GM21619 (cell line): ENCODE data around the gene PPP1R26.
"Not testable (repeated sequence)": the region's sequence is repeated elsewhere in the genome, so short reads cannot be mapped to it uniquely, and the experiment has no call there.

Experiments used
- ATAC-seq: cut with Tn5 transposase; IDR thresholded peaks from one replicate; pipeline ENCODE4 v1.9.1; 2021; ENCODE audit not compliant: unreplicated experiment

Gene PPP1R26, protein sequence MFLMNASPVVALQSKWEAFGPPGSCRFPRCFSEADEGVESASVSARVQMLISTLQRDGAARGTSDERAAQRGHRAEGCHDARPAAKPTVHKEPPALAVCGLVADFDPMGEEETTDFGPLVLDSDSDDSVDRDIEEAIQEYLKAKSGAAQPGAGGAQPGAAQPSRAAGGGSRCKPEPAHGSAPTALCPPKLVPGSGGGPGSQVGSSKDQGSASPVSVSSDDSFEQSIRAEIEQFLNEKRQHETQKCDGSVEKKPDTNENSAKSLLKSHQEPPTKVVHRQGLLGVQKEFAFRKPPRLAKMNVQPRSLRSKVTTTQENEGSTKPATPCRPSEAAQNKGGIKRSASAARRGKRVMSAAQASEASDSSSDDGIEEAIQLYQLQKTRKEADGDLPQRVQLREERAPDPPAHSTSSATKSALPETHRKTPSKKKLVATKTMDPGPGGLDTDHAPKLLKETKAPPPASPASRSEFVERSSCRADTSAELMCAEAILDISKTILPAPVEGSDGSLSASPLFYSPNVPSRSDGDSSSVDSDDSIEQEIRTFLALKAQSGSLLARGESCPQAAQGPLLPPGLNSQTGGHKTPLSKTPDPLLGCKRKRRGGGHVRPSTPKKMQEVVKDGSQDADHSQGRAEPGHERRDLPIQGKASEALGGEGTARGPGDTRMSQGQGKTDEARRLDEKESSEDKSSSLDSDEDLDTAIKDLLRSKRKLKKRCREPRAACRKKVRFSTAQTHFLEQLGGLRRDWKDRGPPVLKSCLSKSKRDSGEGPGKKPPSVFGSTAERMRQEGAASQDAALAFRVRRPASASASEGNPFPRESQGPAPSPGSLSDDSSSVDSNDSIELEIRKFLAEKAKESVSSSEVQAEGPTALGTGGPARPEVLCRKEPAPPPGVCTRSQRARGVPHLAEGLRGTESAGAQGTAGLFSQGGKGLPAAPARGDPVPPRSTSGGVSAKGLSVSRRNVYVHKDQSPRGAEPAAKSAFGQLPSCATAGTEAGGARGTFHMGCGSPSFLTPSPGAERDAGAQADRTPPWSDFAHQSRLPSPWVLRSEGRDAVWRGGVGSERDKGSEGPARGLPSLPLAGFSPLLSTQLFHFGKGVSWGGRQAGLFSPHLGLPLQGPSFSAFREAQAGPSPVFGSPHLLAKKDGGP (N-terminal part only)

DNA sequence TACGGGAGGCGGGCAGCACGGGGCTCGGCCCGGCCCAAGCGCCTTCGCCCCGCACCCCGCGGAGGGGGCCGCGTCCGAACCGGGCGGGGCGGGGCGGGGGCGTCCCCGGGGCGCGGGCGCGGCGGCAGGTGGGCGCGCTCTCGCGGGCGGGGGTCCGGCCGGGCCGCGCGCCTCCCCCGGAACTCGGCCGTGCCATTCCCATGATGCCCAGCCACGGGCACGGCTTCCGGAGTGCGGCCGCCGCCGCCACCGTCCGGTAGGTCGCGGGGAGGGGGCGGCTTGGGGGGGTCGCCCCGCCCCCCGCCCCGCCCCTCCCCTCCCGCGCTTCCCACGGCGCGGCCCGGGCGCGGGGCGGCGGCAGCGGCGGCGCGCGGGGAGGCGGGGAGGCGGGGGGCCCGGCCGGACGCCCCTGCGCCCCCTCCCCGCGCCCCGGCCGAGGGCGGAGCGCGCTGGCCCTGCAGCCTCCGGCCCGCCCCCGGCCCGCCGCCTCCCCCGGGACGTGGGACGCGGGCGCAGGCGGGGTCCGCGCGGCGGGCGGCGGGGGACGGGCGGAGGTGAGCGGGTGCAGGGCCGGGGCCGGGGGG lies at the start of gene PPP1R26:
Gene PPP1R26, plus strand, starts transcription at position 314 of the 584 bp plus-strand sequence. CDS start 4,729 bp downstream, outside the sequence.
- no peak for ATAC-seq

DNA sequence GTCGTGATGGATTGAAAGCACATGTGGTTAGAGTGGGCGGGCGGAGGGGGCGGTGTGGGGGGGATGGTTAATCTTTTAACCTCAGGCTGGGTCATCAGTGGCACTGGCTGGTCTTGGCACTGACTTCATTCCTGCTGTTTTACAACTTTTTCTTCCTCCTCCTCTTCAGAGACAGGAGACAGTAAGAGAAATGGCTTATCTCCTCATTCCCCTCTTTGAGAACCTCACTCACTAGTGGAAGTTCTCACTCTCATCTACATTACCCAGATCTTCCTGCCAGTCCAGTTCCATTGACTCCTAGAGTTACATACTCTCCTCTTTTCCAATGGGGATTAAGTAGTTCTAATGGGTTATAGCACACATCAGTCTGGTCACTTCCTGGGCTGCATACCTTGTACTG lies 42.3 kb upstream of the PPP1R26 start:
- ATAC-seq = no peak

DNA sequence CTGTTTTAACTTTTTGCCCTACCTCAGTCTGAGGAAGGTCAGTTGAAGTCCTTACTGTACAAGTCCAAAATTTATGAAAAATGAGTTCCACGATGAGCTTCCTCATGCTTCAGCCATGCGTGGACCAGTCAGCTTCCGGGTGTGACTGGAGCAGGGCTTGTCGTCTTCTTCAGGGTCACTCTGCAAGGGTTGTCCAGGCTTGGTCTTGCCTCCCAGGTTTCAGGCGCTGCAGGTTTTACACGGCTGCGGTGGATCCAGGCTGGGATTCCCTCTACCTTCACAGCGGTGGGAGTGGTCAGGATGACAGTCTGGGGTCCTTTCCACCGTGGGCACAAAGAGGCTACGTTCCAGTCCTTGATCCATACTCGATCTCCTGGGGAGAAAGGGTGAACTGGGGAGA lies 41.9 kb upstream of the PPP1R26 start:
- ATAC-seq = not testable (repeated sequence)

DNA sequence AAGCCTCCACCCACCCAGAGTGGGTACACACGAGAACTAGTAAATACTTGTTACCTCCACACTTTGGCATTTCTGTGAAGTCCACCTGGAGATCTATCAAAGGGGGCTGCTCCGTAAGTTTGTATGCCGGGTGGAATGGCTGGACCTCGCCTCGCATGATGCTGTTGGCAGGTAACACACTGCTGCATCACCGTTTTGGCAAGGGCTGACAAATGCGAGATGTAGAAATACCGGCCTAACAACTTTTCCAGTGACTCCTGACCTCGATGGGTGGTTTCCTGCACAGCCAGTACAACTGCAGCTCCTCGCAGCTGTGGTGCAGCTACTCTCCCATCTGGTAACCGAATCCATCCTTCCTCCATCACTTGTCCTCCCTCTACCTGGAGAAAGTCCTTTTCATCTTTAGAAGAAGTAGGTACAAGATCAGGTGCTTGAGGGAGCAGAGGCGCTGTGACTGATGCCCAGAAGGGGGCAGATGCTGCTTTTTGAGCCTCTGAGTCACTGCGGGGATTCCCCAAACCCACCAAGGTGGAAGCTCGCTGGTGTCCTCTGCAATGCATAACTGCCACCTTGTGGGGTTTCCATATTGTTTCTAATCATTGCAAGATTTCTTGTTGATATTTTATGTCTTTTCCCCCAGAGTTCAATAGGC lies 40.9 kb upstream of the PPP1R26 start:
- ATAC-seq = not testable (repeated sequence)

DNA sequence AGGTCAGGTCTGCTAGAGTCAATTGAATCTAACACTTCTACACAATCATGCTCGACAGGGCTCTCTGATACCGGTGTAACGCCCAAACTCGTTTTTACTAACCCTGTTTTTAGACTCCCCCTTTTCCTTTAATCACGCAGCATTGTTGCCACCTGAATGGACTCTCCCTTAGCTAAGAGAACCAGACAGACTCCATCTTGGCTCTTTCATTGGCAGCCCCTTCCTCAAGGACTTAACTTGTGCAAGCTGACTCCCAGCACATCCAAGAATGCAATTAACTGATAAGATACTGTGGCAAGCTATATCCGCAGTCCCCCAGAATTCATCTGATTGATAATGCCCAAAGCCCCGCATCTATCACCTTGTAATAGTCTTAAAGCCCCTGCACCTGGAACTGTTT lies 40.1 kb upstream of the PPP1R26 start:
- ATAC-seq = not testable (repeated sequence)

DNA sequence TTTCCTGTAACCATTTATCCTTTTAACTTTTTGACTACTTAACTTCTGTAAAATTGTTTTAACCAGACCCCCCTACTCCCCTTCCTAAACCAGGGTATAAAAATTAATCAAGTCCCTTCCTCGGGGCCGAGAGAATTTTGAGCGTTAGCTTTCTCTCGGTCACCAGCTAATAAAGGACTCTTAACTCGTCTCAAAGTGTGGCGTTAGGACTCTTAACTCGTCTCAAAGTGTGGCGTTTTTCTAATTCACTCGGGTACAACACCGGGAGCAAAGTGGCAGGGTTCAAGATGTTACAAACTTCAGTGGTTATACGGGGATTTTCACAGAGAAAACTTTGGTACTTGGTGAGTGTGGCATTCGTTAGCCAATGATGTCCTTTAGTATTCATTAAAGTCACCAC lies 39.7 kb upstream of the PPP1R26 start:
- ATAC-seq = no peak

DNA sequence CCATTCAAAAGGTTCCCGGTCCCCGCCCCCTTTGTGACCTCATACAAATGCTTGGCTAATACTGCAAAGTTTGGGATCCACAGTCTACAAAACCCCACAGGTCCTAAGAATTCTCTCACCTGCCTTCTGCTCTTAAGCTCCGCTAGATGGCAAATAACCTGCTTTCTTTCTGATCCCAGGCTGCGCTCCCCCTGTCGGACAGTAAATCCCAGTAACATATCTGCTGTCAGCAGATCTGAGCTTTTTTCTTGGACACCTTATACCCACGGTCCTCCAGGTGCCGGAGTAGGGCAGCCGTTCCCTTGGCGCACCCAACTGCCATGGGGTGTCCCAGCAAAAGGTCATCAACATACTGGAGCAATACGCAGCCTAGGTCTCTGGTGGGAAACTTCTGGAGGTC lies 39.0 kb upstream of the PPP1R26 start:
- no peak for ATAC-seq

DNA sequence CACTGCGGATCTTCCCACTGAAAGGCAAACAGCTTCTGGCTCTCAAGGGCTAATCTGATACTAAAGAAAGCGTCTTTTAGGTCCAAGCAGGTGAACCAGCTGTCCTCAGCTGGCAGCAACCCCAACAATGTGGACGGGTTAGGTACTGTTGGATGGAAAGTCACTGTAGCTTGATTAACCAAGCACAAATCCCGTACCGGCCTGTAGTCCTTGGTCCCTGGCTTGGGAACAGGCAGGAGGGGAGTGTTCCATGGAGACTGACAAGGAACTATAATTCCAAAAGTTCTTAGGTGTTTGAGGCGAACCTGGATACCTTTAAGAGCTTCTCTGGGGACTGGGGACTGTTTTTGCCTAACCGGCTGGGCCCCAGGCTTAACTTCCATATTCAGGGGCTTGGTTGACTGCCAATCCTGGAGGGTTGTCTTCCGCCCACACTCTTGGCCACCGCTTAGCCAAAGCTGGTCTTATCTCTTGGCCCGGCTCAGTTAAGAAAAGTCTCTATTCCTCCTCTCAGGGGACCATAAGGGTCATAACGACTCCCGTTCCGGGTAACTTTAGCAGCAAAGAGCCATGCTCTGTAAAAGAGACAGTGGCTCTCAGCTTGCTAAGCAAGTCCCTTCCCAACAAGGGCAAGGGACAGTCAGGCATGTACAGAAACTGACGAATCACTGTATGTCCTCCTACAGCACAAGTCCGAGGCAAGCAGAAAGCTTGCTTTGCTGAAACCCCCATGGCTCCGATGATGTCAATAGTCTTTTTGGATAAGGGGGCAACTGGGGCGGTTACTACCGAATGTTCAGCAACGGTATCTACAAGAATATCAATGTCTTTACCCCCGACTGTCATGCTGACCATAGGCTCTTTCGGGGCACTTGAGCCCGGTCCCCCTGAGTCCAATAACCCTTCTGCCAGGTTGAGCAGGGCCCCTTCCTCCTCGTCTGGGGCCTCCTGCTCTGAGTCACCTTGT lies 38.2 kb upstream of the PPP1R26 start:
- ATAC-seq = not testable (repeated sequence)

DNA sequence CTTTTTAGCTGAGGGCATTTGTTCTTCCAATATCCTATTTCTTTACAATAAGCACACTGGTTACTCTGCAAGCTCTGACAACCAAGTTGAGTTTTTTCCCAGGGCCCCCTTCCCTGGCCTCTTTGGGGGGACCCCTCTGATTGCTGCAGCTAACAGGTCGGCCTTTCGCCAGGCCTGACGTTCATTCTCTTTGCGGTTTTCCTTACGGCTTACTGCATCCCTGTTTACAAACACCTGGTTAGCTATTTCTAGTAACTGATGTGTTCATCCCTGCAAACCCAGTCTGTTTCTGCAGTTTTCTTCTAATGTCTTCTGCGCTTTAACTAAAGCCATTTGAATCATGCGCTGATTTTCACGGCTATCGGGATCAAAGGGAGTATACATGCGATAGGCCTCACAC lies 37.5 kb upstream of the PPP1R26 start:
- no peak for ATAC-seq

DNA sequence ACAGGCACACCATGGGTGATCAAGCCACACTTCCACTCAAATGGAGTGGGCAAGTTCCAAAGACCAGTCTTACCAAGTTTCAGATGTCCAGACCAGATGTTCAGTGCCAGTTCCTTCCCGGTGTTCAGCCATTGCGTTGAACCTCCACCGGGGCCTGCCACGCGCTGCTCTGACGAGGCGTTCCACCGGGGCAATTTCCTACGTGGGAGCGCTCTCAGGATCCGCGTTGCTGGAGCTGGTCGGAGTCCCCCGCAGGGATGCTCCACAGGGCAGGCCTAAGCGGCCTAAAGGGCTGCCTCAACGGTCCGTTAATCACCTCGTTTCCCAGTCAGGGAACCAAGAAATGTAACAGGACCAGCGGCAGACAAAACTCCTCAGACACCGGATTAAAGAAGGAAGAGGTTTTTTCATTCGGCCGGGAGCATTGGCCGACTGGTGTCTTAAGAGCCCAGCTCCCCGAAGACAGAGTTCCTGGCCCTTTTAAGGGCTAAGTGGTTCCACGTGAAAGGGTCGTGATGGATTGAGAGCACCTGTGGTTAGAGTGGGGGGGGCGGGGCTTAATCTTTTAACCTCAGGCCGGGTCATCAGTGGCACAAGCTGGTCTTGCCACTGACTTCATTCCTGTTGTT lies 35.7 kb upstream of the PPP1R26 start:
- ATAC-seq = no peak

DNA sequence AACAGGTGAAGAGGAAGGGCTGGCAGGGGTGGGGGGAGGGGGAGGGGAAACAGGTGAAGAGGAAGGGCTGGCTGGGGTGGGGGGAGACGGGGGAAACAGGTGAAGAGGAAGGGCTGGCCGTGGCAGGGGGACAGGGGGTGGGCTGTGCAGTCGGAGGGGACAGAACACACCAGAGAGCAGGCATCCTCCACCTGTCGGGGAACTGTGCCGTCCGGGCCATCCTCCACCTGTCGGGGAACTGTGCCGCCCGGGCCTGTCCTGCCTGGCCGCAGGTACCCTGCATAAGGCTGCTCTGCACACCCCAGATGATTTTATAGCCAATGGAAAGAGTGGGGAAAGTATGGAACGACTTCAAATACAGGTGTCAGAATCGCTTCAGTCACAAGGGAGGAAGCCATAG lies 32.5 kb upstream of the PPP1R26 start:
- no peak for ATAC-seq

DNA sequence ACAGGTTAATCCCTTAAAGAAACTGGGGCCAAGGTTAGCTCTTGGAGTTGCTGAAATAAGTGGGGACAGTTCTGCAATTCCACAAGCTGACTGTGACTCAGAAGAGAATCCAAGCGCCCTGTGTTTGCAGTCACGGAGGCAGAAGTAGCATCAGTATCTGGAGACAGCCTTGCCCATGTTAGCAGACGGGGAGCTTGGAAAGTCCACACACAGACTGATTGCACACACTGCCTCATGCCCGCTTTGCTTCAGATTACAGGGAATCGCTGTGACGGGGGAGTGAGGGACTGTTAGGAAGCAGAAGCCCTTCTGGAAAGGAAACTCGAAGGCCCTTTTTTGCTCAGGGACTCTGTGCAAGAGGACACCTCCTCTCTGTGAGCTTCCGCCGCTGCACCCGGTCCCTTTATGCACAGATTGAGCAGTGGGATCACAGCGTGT lies 30.9 kb upstream of the PPP1R26 start:
- ATAC-seq = no peak

DNA sequence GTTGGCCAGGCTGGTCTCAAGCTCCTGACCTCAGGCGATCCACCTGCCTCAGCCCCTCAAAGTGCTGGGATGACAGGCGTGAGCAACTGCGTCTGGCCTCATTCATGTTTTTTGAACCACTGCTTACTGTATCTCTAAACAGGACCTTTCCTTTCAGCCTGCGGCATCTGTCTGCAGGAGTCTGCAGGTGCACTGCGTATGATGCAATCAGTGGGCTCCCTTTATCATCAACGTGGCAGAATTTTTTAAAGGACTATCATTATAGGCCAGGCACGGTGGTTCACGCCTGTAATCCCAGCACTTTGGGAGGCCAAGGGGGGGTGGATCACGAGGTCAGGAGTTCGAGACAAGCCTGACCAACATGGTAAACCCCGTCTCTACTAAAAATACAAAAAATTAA lies 30.1 kb upstream of the PPP1R26 start:
- ATAC-seq = not testable (repeated sequence)

DNA sequence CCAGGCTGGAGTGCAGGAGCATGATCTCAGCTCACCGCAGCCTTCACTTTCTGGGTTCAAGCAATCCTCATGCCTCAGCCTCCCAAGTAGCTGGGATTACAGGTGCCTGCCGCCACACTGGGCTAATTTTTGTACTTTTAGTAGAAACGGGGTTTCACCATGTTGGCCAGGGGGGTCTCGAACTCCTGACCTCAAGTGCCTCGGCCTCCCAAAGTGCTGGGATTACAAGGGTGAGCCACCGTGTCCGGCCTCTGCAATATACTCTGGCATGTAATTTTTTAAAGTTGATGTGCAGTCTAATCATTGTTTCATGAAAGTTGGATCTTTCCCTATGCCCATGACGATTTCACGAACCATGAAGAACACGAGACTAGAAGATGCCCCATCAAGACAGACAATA lies 28.6 kb upstream of the PPP1R26 start:
- no peak for ATAC-seq

DNA sequence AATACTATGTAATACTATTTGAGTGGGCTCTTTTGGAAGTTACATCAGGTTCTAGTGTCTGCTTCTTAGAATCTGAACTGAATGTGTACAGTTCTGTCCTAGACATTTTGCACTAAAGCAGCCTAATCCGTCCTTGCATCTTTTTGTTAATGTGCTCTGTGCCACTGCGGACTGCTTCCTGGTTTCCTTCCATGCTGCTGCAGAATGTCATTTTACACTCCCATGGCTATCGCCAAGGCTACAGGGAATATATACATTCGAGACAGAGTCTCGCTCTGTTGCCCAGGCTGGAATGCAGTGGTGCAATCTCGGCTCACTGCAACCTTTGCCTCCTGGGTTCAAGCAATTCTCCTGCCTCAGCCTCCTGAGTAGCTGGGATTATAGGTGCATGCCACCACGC lies 27.7 kb upstream of the PPP1R26 start:
- not testable (repeated sequence) for ATAC-seq

DNA sequence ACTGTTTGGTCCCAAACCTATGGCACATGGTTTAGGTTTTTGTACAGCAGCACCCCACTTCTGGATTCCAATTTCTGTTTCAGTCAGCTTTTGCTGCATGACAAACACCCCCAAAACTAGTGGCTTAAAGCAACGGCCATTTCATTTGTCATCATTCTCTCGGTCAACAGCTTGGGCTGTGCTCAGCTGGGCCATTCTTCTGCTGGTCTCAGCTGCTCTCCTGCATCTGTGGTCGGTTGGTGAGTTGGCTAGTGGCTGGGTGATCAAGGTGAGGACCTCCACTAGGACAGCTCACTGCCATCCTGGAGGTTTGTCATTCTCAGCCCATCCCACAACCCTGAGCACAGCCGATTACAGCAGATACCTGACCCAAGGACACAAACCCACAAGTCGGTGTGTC lies 24.8 kb upstream of the PPP1R26 start:
- ATAC-seq = no peak

DNA sequence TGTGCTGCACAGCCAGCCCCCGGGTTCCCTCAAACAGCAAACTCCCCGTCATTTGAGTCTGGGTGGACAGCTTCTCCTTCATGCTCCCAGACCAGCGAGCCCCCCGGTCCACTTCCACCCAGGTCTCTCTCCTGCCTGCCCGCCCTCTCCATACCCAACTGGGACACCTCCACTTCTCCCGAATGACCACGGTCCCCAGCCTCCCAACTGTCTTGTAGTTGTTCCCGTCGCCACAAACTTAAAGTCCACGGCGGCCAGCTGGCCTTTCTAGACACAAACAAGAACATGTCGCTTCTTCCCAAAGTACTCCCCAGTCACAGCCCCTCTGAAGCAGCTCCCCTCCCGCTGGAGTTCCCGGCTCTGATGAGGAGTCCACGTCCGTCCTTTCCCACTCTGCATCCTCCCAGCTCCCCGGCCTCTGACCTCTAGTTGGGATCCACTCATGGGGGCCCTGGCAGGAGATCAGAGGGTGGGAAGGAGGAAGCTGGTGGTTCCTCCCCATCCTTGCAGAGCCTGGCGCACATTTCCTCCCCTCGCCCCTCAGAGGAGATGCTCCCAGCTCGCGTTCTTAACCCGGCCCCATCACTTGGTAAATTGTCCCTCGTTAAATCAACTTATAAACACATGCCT lies 24.1 kb upstream of the PPP1R26 start:
- ATAC-seq = no peak

DNA sequence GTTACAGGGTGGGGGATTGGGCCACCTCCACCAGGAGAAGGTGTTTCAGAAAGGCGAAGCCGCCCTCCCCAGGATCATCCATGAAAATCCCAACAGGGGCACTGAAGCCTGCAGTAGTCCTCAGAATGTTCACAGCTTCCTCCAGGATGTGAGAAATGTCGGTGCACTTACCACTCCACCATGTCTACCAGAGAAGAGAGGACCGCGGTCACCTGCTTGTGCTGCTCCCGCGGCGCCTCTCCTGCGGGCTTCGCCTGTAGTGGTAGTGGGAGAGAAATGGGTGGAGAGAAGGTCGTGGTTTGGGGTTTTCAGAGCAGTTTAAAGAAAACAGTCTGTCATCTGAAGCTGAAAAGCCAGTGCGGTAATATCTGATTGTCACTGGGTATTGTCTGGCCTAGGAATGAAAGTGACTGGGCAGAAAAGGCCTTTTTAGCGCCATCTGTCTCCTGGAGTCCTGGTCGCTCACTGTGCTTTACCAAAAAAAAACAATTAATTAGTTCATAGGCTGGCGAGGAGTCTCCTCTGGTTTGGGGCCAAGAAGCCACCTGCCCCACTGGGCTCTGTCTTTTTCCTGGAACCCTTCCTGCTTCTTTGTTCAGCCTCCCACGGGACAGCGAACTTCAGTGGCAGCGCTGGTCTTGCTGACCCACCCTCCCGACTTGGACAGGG lies 23.0 kb upstream of the PPP1R26 start:
- ATAC-seq = no peak
